Smooth muscle cell (in vitro differentiated cells): ENCODE measurements around the gene KRT39. TPM values are rescaled to one million over a fixed set of nuclear protein-coding genes. Genes with fewer than 3 reads are reported as not detected.
A peak's percentile ranks its signal among the peaks of the same experiment; 100 is the strongest.

Source experiments
- DNase-seq: peaks from one replicate; lab custom pipeline; 2025; ENCODE audit not compliant: unreplicated experiment; lab: John Stamatoyannopoulos, UW
- H2AFZ ChIP-seq: fragments of 200-600 bp; sonication (generic); 2 replicates; pipeline ENCODE4 v1.6.0; 2016; ENCODE audit warnings: antibody characterized with exemption, low read depth, mild to moderate bottlenecking
- H3F3A ChIP-seq: fragments of 200-600 bp; sonication (generic); 2 replicates; pipeline ENCODE4 v1.6.0; 2017; ENCODE audit warnings: antibody characterized with exemption, low read depth
- H3K27ac ChIP-seq: fragments of 200-600 bp; sonication (generic); 2 replicates; pipeline ENCODE4 v1.5.1; 2016; ENCODE audit warnings: low read depth, mild to moderate bottlenecking
- H3K27me3 ChIP-seq: fragments of 200-600 bp; sonication (generic); 2 replicates; pipeline ENCODE4 v1.6.1; 2016; ENCODE audit warnings: low read depth, mild to moderate bottlenecking
- H3K36me3 ChIP-seq: fragments of 200-600 bp; sonication (generic); 2 replicates; pipeline ENCODE4 v1.5.1; 2016; ENCODE audit warnings: low read depth
- H3K4me1 ChIP-seq: fragments of 200-600 bp; sonication (generic); 2 replicates; pipeline ENCODE4 v1.5.1; 2016; ENCODE audit warnings: low read depth
- H3K4me2 ChIP-seq: fragments of 200-600 bp; sonication (generic); 2 replicates; pipeline ENCODE4 v1.6.0; 2016; ENCODE audit warnings: mild to moderate bottlenecking
- H3K4me3 ChIP-seq: fragments of 200-600 bp; sonication (generic); 2 replicates; pipeline ENCODE4 v1.5.1; 2016; ENCODE audit warnings: mild to moderate bottlenecking
- H3K79me2 ChIP-seq: fragments of 200-600 bp; sonication (generic); 2 replicates; pipeline ENCODE4 v1.6.0; 2016; ENCODE audit warnings: low read depth, mild to moderate bottlenecking
- H3K9ac ChIP-seq: fragments of 200-600 bp; sonication (generic); 2 replicates; pipeline ENCODE4 v1.6.0; 2016; ENCODE audit warnings: low read depth
- H3K9me3 ChIP-seq: fragments of 200-600 bp; sonication (generic); replicated peaks from 2 replicates; pipeline ENCODE4 v1.5.1; 2016; ENCODE audit warnings: low read depth
- H4K20me1 ChIP-seq: fragments of 200-600 bp; sonication (generic); 2 replicates; pipeline ENCODE4 v1.6.0; 2016; ENCODE audit warnings: low read depth
- CTCF ChIP-seq: fragments of 200-600 bp; sonication (generic); IDR thresholded peaks from 2 replicates; pipeline ENCODE4 v1.5.1; 2017; ENCODE audit warnings: borderline replicate concordance, mild to moderate bottlenecking, antibody characterized with exemption; ENCODE audit not compliant: insufficient read depth, poor library complexity, severe bottlenecking
- WGBS: methylation state at CpG from one replicate; pipeline ENCODE4 v1.1.7; 2016; ENCODE audit warnings: low lambda C conversion rate; 5-methylcytosine and 5-hydroxymethylcytosine counted together
- polyA plus RNA-seq: library from polyadenylated mRNA; unstranded; fragments of >200 nt; fragmentation: Nextera tagmentation; extraction: Ambion mirVana; gene quantifications from 2 replicates; pipeline ENCODE4 v1.2.1, GENCODE V29; 2016
- total RNA-seq: library from RNA; depleted of rRNA; stranded (reverse); fragments of >200 nt; gene quantifications from 2 replicates; pipeline ENCODE4 v1.2.3, GENCODE V29; 2014

Gene KRT39
- total and polyA plus RNA-seq, 2 experiments from 2014 or later = not detected

GRCh38 chr17:40915199-40915661, 51.5 kb downstream of the KRT39 start:
- no peak for TF ChIP-seq CTCF
- Histone ChIP-seq H3F3A (peaks cover 4% of the 10 kb centered on the region), H3K4me2 (peak overlapping the region; percentile 14), H4K20me1 (no peaks in the 10 kb centered on the region), H3K9me3 (no peaks in the 10 kb centered on the region), H3K79me2 (no peaks in the 10 kb centered on the region), H3K36me3 (no peaks in the 10 kb centered on the region), H3K27ac (peak overlapping the region; percentile 96), H3K27me3 (no peaks in the 10 kb centered on the region), H3K9ac (peak overlapping the region; percentile 87), H3K4me3 (no peak overlapping the region), H3K4me1 (peaks cover 6% of the 10 kb centered on the region), H2AFZ (no peak overlapping the region)
- WGBS = 26% methylated on average over 3 of the region's 3 CpGs
- DNase-seq = no peak

- WGBS = 80% methylated on average over 3 of the region's 3 CpGs
- Histone ChIP-seq H3K4me1 (peaks cover 14% of the 10 kb centered on the region), H3K4me3 (no peak overlapping the region), H4K20me1 (no peaks in the 10 kb centered on the region), H3K9ac (peak overlapping the region; percentile 87), H2AFZ (no peak overlapping the region), H3F3A (peaks cover 11% of the 10 kb centered on the region), H3K36me3 (no peaks in the 10 kb centered on the region), H3K27ac (peak overlapping the region; percentile 96), H3K9me3 (no peaks in the 10 kb centered on the region), H3K79me2 (no peaks in the 10 kb centered on the region), H3K27me3 (no peaks in the 10 kb centered on the region), H3K4me2 (peak overlapping the region; percentile 1)
- no peak for TF ChIP-seq CTCF
- no peak for DNase-seq
Observed at GRCh38 chr17:40914075-40914855, 52.5 kb downstream of the KRT39 start.

GRCh38 chr17:40912486-40913210, 54.1 kb downstream of the KRT39 start:
- H2AFZ ChIP-seq = no peak overlapping the region
- peaks cover 21% of the 10 kb centered on the region for H3K4me1 ChIP-seq
- no peaks in the 10 kb centered on the region for H3K79me2 ChIP-seq
- H3K27me3 ChIP-seq = no peaks in the 10 kb centered on the region
- TF ChIP-seq CTCF = no peak
- no peak overlapping the region for H3K9ac ChIP-seq
- H3F3A ChIP-seq = peaks cover 11% of the 10 kb centered on the region
- peak overlapping the region; percentile 11 for H3K27ac ChIP-seq
- no peak overlapping the region for H3K4me2 ChIP-seq
- no peaks in the 10 kb centered on the region for H3K36me3 ChIP-seq
- DNase-seq = no peak
- H3K4me3 ChIP-seq = no peak overlapping the region
- 83% methylated on average over 13 of the region's 13 CpGs for WGBS
- H4K20me1 ChIP-seq = no peaks in the 10 kb centered on the region
- H3K9me3 ChIP-seq = no peaks in the 10 kb centered on the region
